Fibroblast of villous mesenchyme (primary cell): ENCODE results near the gene DCAF8. TPM values are rescaled to one million over a fixed set of nuclear protein-coding genes. Genes with fewer than 3 reads are reported as not detected.

ENCODE experiments used
- DNase-seq: peaks from one replicate; pipeline ENCODE4 v3.0.0-alpha.2; 2010; ENCODE audit warnings: low read depth
- H3K4me3 ChIP-seq: 2 replicates; pipeline ENCODE4 v1.5.1; 2011; ENCODE audit warnings: low read depth, mild to moderate bottlenecking, low read length
- total RNA-seq: library from RNA; depleted of rRNA; stranded (reverse); fragments of >200 nt; gene quantifications from 2 replicates; pipeline ENCODE4 v1.2.3, GENCODE V29; 2012
- TF ChIP-seq, protein P1 (sequence below): IDR thresholded peaks from 2 replicates; pipeline ENCODE4 v1.5.1; 2012; ENCODE audit warnings: low read depth, mild to moderate bottlenecking, low read length; ENCODE audit not compliant: insufficient read depth

DCAF8 gene
- total RNA-seq, 1 donor = 75.1 TPM

DNA sequence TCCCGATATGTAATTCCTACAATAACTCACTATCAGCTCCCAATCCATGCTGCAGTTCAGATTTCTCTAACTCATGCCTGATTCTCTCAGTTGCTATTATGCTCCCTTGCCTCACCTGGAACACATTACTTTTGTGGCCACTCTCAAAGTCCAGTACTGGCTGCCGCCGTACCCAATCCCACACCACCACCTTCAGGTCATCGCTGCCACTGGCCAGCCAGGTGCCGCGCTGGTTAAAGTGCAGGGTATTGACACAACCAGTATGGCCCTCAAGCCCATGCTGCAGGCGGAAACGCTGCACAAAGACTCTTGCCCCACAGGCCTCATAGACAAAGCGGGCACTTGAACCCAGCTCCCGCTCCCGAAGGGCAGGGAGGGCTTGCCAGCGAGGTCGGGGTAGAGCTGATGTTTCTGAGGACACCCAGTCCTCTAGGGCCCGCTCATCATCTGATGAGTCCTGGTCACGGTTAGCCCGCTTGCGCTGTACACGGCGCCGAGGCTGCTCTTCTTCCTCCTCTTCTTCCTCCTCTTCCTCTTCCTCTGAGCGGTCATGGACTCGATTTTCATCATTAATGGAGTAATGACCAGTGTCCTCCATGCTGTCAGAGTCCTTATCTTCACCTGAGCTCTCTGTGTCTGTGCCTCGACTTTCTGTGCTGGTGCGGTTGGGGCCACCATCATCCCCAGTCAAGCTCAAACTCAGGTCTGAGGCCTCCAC lies 22.6 kb downstream of the DCAF8 start:
- no peak for DNase-seq
- TF ChIP-seq, protein P1, sequence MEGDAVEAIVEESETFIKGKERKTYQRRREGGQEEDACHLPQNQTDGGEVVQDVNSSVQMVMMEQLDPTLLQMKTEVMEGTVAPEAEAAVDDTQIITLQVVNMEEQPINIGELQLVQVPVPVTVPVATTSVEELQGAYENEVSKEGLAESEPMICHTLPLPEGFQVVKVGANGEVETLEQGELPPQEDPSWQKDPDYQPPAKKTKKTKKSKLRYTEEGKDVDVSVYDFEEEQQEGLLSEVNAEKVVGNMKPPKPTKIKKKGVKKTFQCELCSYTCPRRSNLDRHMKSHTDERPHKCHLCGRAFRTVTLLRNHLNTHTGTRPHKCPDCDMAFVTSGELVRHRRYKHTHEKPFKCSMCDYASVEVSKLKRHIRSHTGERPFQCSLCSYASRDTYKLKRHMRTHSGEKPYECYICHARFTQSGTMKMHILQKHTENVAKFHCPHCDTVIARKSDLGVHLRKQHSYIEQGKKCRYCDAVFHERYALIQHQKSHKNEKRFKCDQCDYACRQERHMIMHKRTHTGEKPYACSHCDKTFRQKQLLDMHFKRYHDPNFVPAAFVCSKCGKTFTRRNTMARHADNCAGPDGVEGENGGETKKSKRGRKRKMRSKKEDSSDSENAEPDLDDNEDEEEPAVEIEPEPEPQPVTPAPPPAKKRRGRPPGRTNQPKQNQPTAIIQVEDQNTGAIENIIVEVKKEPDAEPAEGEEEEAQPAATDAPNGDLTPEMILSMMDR = no peak
- H3K4me3 ChIP-seq = no peak overlapping the region

DNA sequence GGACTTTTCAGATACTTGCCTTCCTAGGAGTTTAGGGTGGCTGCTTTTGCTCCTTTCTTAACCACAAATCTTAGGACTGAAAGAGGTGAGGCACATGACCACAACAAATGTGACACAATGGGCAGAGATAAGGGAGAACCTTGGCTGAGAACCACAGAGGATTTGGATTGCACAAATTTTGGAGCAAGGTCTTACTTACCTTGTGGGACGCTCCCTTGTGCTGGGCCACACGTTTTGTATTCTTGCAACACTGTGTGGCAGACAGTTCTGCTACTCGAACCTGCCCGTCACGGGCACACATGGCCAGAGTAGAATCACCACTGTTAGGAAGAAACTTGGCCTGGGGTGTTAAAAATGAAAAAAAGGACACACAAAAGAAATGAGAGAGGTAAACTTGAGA lies 23.9 kb downstream of the DCAF8 start:
- TF ChIP-seq, protein P1 = no peak
- DNase-seq = no peak
- H3K4me3 ChIP-seq = no peak overlapping the region

DNA sequence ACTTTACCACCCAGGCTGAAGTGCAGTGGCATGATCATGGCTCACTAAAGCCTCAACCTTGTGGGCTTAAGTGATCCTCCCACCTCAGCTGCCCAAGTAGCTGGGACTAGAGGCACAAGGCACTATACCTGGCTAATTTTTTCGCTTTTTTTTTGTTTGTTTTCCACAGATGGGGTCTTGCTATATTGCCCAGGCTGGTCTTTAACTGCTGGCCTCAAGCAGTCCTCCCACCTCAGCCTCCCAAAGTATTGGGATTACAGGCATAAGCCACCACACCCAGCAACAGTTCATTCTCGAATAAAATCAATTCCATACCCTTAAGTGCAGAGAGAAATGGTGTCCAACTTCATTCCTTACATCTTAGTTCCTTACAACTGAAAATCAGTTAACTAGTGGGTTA lies 24.8 kb downstream of the DCAF8 start:
- TF ChIP-seq, protein P1 = no peak
- DNase-seq = no peak

DNA sequence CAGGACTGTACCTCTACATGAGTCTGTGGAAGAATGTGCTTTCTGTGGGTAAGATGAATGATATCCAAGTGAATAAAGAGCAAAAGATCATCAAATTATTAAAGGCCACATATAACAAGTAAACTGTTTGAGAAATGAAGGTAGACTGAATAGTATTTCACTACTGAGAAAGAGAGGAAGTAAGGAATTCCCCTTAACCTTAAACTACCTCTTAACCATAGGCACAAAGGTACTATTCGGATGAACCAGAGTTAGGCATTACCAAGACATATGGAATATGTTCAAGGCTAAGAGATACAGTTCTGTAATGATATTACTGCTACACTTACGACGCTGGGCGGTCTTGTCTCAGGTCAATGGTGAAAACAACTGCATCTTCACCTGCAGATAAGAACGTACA lies 25.5 kb downstream of the DCAF8 start:
- no peak for DNase-seq
- TF ChIP-seq, protein P1 = no peak
- H3K4me3 ChIP-seq = no peak overlapping the region

More for the DNA sequence above, 24.8 kb downstream of the DCAF8 start:
- no peak overlapping the region for H3K4me3 ChIP-seq

DNA sequence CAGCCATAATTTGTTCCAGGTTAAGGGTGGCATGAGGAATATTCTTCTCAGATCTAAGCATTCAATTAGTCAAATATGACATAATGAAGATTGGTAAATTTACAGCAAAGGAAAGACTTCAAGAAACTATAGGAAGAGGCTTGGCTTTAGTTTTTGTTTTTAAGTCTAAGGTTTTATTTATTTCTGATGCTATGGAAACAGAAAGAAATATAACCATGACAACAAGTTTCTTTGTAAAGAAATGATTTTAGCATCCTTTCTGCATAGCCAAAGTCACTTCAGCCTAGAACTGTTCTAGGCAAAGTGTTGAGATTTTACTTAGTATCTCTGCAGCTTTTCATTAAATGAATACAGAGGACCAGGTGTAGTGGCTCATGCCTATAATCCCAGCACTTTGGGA lies 29.4 kb downstream of the DCAF8 start:
- DNase-seq = no peak
- TF ChIP-seq, protein P1 = no peak
- no peak overlapping the region for H3K4me3 ChIP-seq

DNA sequence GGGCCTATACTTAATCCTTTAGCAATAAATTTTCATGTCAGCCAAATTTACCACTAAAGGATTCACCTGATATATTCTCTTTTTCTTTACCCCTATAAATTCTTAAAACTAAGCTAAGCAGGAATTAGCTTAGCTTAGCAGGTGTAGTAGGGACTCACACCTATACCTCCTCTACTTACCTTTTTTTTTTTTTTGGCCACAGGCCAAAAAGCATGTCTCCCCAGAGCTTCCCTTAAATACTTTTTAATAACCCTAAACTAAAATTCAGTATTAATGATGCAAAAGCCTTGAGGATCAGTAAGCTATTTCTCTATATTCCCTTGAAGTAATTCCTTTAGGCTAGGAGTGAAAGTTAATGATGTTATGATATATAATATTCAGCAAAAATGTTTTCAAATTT lies 33.9 kb downstream of the DCAF8 start:
- H3K4me3 ChIP-seq = no peak overlapping the region
- TF ChIP-seq, protein P1 = no peak
- DNase-seq = no peak

DNA sequence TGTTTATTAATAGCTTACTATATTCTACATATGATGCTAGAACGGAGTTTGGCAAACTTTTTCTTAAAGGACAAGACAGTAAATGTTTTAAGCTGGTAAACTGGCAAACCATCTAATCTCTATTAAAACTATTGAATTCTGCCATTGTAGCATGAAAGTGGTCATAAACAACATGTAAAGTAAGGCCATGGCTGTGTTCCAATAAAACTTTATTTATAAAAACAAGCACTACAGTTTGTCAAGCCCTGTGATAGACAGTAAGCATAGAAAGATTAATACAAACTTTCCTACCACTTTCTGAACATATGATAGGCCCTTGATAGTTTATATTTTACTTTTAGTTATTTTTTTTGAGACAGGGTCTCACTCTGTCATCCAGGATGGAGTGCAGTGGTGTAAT lies 34.8 kb downstream of the DCAF8 start:
- no peak overlapping the region for H3K4me3 ChIP-seq
- no peak for DNase-seq
- TF ChIP-seq, protein P1 = no peak
